ENCODE results near the gene KNCN.

GRCh38 chr1:46538147-46538546 lies 13.3 kb downstream of the KNCN start:
- TF ChIP-seq POLR2AphosphoS5 (IDR thresholded peaks at IDR 0.05; ENCODE audit: low read depth, low read length) (no peak), POLR2A (IDR thresholded peaks at IDR 0.05; ENCODE audit: low read depth, low read length) (no peak), SPI1 (IDR thresholded peaks at IDR 0.05; ENCODE audit: low read depth, low read length) (no peak), TAF1 (IDR thresholded peaks at IDR 0.05; ENCODE audit: low read depth, low read length) (no peak), PAX5 (IDR thresholded peaks at IDR 0.05; ENCODE audit: insufficient read depth, low read length, severe bottlenecking) (no peak), POU2F2 (IDR thresholded peaks at IDR 0.05; ENCODE audit: low read depth, low read length) (no peak)
